K562 (cell line): ENCODE measurements around the gene ZNHIT3. TPM values are rescaled to one million over a fixed set of nuclear protein-coding genes. Genes with fewer than 3 reads are reported as not detected.

Experiments used
- ATAC-seq: fragments of 200-7000 bp; cut with Tn5 transposase; 3 replicates; pipeline ENCODE4 v1.9.1; 2020; ENCODE audit warnings: moderate library complexity
- BruUV-seq: library from RNA; stranded (reverse); fragments of 400-500 nt; replicated peaks from 2 replicates; lab custom pipeline; 2021; lab: Mats Ljungman, UMichigan
- CTCF ChIA-PET: fragments of 300-600 bp; formaldehyde crosslinking; extraction: SDS; loops from one replicate; lab custom pipeline; 2021; ENCODE audit warnings: low intra/inter-chr PET ratio; lab: Yijun Ruan, JAX
- POLR2A ChIA-PET: fragments of 300-600, 350-650 bp; sonication (Branson Sonifier 250); formaldehyde crosslinking; extraction: SDS; loops from one replicate; lab custom pipeline; 2021; ENCODE audit warnings: antibody characterized with exemption, inconsistent platforms; lab: Yijun Ruan, JAX
- DNase-seq, 4 experiments: peaks; one replicate each; pipeline versions ENCODE4 v3.0.0 to v3.0.0-alpha.2; 2011 to 2018; ENCODE audit warnings: low spot score in 3 of 4, mixed read lengths in 3 of 4; ENCODE audit errors: extremely low read depth in 1 of 4
- FAIRE-seq: peaks from 2 replicates; lab custom pipeline; 2011; peaks lifted over from hg19 to GRCh38; lab: Jason Lieb, UNC
- H2AFZ ChIP-seq: 2 replicates; pipeline ENCODE4 v1.6.0; 2011; ENCODE audit warnings: low read depth, low read length, control low read depth, inconsistent platforms
- H3K27ac ChIP-seq: fragments of 200-600 bp; 3 replicates; pipeline ENCODE4 v1.8.0; 2011; ENCODE audit warnings: low read depth, mild to moderate bottlenecking, control low read depth, inconsistent platforms, low read length, moderate library complexity, mixed read lengths; ENCODE audit errors: extremely low read depth
- H3K27me3 ChIP-seq, 2 experiments: fragments of 300-600 bp in 1 of 2; 2 replicates in 1 of 2; 3 replicates in 1 of 2; pipeline versions ENCODE4 v1.6.0 to v1.8.0; 2011; ENCODE audit warnings: inconsistent platforms in 2 of 2, low read length in 2 of 2, mild to moderate bottlenecking in 1 of 2, mixed read lengths in 1 of 2, moderate library complexity in 1 of 2; ENCODE audit not compliant: control insufficient read depth in 2 of 2, insufficient read depth in 2 of 2
- H3K36me3 ChIP-seq: fragments of 300-600 bp; 3 replicates; pipeline ENCODE4 v1.8.0; 2011; ENCODE audit warnings: mild to moderate bottlenecking, low read length, inconsistent platforms; ENCODE audit not compliant: control insufficient read depth, insufficient read depth
- H3K4me1 ChIP-seq, 2 experiments: fragments of 200-600 bp in 1 of 2; replicated peaks in 1 of 2; 2 replicates in 1 of 2; 3 replicates in 1 of 2; pipeline versions ENCODE4 v1.5.1 to v1.8.0; 2011; ENCODE audit warnings: inconsistent platforms in 2 of 2, low read length in 2 of 2, mild to moderate bottlenecking in 1 of 2, mixed read lengths in 1 of 2, moderate library complexity in 1 of 2; ENCODE audit not compliant: control insufficient read depth in 2 of 2, insufficient read depth in 2 of 2
- H3K4me2 ChIP-seq: 2 replicates; pipeline ENCODE4 v1.6.1; 2011; ENCODE audit warnings: low read length, control low read depth, inconsistent platforms, mixed read lengths; ENCODE audit not compliant: insufficient read depth
- H3K4me3 ChIP-seq: fragments of 200-600 bp; sonication (generic), shearing (Covaris generic); 2 replicates; pipeline ENCODE4 v1.5.1; 2016; ENCODE audit warnings: control low read depth, inconsistent platforms
- H3K79me2 ChIP-seq: fragments of 200-600 bp; 3 replicates; pipeline ENCODE4 v1.8.0; 2011; ENCODE audit warnings: low read length, inconsistent platforms; ENCODE audit not compliant: control insufficient read depth, insufficient read depth
- H3K9ac ChIP-seq, 2 experiments: 2 replicates each; pipeline versions ENCODE4 v1.6.0 to v1.6.1; 2011; ENCODE audit warnings: low read depth in 2 of 2, low read length in 2 of 2, control low read depth in 1 of 2, inconsistent platforms in 1 of 2, mild to moderate bottlenecking in 1 of 2, mixed read lengths in 1 of 2; ENCODE audit not compliant: insufficient read depth in 1 of 2
- H3K9me1 ChIP-seq: one replicate; pipeline ENCODE4 v1.6.0; 2011; ENCODE audit warnings: inconsistent platforms, mild to moderate bottlenecking, low read length, moderate library complexity; ENCODE audit not compliant: control insufficient read depth, insufficient read depth
- H3K9me3 ChIP-seq: replicated peaks from 2 replicates; pipeline ENCODE4 v1.5.1; 2011; ENCODE audit warnings: low read depth, low read length, inconsistent platforms; ENCODE audit not compliant: control insufficient read depth, insufficient read depth
- H4K20me1 ChIP-seq: replicated peaks from 2 replicates; pipeline ENCODE4 v1.6.1; 2011; ENCODE audit warnings: low read length, inconsistent platforms, mixed read lengths; ENCODE audit not compliant: control insufficient read depth, insufficient read depth
- MAX ChIP-seq: sonication (generic); formaldehyde crosslinking; IDR thresholded peaks from 2 replicates; pipeline ENCODE4 v1.9.0; 2022; ENCODE audit warnings: mild to moderate bottlenecking, missing genetic modification reagents
- MTA3 ChIP-seq: fragments of 450-650 bp; formaldehyde crosslinking; IDR thresholded peaks from 2 replicates; pipeline ENCODE4 v1.6.1; 2017; ENCODE audit warnings: mild to moderate bottlenecking, borderline replicate concordance
- NFE2L1 ChIP-seq: fragments of 450-650 bp; IDR thresholded peaks from 2 replicates; pipeline ENCODE4 v1.6.1; 2016; ENCODE audit warnings: missing genetic modification characterization, low read depth, mild to moderate bottlenecking, missing compliant biosample characterization, moderate library complexity, borderline replicate concordance
- POLR2G ChIP-seq: fragments of 200-400 bp; formaldehyde crosslinking; IDR thresholded peaks from 2 replicates; pipeline ENCODE4 v1.6.1; 2017; ENCODE audit warnings: low read depth, mild to moderate bottlenecking, antibody characterized with exemption, low read length, moderate library complexity
- WGBS: fragments of 100-300 bp; shearing (Covaris generic); methylation state at CpG from one replicate; pipeline ENCODE4 v1.1.6; 2016; ENCODE audit warnings: low coverage, mixed read lengths; ENCODE audit not compliant: insufficient coverage; ENCODE audit errors: missing lambda C conversion rate; 5-methylcytosine and 5-hydroxymethylcytosine counted together
- in situ Hi-C: fragments of 300-500 bp; cut with MboI; formaldehyde crosslinking; loops from 4 replicates; pipeline ENCODE4 v1.15.0; 2018; ENCODE audit warnings: inconsistent platforms, mixed read lengths
- intact Hi-C: fragments of 100-400 bp; cut with micrococcal nuclease; formaldehyde crosslinking; loops from 2 replicates; pipeline ENCODE4 v1.14.2; 2022
- polyA plus RNA-seq, 8 experiments: library from polyadenylated mRNA; depleted of rRNA in 4 of 8; stranded (reverse) in 5 of 8; unstranded in 3 of 8; fragments of >200 nt; fragmentation: Nextera tagmentation in 2 of 8; fragmentation: Illumina TruSeq in 1 of 8; extraction: Ambion mirVana in 2 of 8; extraction: Trizol in 1 of 8; gene quantifications; 2 replicates each; pipeline versions ENCODE4 v1.2.1 to v1.2.3, GENCODE V29; 2011 to 2014; ENCODE audit warnings: inconsistent platforms in 1 of 8, missing spikeins in 1 of 8
- total RNA-seq, 7 experiments: library from RNA; depleted of rRNA in 6 of 7; stranded (reverse); fragments of >200 nt in 6 of 7; fragmentation: Illumina TruSeq in 2 of 7; extraction: Trizol in 2 of 7; gene quantifications; 2 replicates each; pipeline versions ENCODE4 v1.2.1 to v1.2.3, GENCODE V29; 2011 to 2021; ENCODE audit warnings: low replicate concordance in 1 of 7

The ZNHIT3 gene
- total and polyA plus RNA-seq, 9 of the 15 experiments (the other 6 are each of a cell fraction or from before 2014, with no cell fraction given): 45.0 to 300 (median 88.4) TPM

GRCh38 chr17:36498155-36498554, 11.7 kb downstream of the ZNHIT3 start:
- intact Hi-C loops: no loop called here
- peaks cover 96% of the 10 kb centered on the region for H3K36me3 ChIP-seq
- H3K27ac ChIP-seq: no peak overlapping the region
- no TSS peak for BruUV-seq
- H3K4me2 ChIP-seq: no peak overlapping the region
- H3K79me2 ChIP-seq: no peaks in the 10 kb centered on the region
- POLR2A ChIA-PET: interaction anchor here (0.9 to 1.7 kb wide), 3 partner anchors 8 to 16 kb away, joined by 3 to 5 read pairs (median 4); no protein-coding TSS in a partner anchor
- no peaks in the 10 kb centered on the region for H3K9me3 ChIP-seq
- DNase-seq (no peak), ATAC-seq (no peak), FAIRE-seq (no peak)
- no peak overlapping the region for H2AFZ ChIP-seq
- TF ChIP-seq NFE2L1 (tag) (no peak), MTA3 (no peak), MAX (CRISPR knock-in tag) (no peak), POLR2G (peak; percentile 37; the same call in 1 of the 2 replicates)
- no peak overlapping the region for H3K4me3 ChIP-seq
- no peaks in the 10 kb centered on the region for H3K9me1 ChIP-seq
- peak overlapping the region in 1 of 2 experiments; percentile 37; a peak in 1 of 4 replicates for H3K9ac ChIP-seq
- H4K20me1 ChIP-seq: peaks cover 13% of the 10 kb centered on the region; the same call in 1 of the 2 replicates
- WGBS: 89% methylated on average over 9 of the region's 9 CpGs
- H3K27me3 ChIP-seq: no peaks in the 10 kb centered on the region
- H3K4me1 ChIP-seq: no peaks in the 10 kb centered on the region; a peak in 2 of 5 replicates
- in situ Hi-C loops: loop anchor here (25.0 kb wide), 1 partner anchor 536 kb away; no protein-coding TSS in a partner anchor
- CTCF ChIA-PET: no interaction called here
